ENCODE results near the gene ZMYM2. TPM values are rescaled to one million over a fixed set of nuclear protein-coding genes. Genes with fewer than 3 reads are reported as not detected.

ZMYM2 gene
- total and polyA plus RNA-seq, 10 of the 15 experiments (the other 5 are each of a cell fraction or from before 2014, with no cell fraction given) = 9.5 to 60.4 (median 34.6) TPM

DNA sequence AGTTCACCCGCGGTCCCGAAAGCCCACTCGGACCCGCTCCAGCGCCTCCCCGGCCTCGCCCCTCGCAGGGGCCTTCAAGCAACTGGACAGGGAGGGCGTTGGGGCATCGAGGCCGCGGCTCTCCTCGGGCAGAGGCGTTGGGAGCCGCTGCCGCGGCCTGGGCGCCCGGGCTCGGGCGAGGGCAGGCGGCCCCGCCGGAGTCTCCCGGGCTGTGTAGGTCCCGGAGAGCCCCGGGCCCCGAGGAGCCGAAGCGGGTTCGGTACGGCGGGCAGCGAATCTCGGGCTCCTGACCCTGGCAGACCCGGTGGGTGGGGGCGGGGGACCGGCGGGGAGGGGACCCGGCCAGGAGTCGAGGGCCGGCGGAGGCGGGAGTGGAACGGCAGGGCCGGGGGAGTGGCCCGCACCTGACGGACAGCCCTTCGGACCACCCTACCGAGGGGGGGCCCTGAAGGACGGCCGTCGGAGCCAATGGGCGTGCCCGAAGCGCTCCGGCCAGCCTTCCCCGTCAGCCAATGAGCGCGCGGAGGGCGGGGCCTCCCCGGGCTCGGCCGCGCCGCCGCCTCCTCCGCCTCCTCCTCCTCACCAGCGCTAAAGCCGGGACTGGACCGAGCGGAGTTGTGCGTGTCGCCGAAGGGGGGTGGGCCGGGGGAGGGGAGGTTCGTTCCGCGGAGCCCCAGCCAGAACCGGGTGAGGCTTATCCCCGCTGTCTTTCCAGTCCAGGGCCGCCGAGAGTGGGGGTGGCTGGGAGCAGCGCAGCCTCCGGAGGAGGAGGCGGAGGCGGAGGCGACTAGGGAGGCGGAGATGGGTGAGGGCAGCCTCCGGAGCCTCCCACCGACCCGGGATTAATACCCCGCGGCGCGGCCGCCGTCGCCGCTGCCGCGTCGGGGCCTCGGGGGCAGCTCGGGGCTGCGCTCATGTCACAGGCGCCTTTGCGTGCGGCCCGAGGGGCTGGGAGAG is at the start of gene ZMYM2 (continued):
- TF ChIP-seq PRDM15 (CRISPR knock-in tag; IDR thresholded peaks at IDR 0.05) = no peak
- no peak for TF ChIP-seq ZNF207 (IDR thresholded peaks at IDR 0.05; ENCODE audit: borderline replicate concordance)
- peak; percentile 14; the same call in 1 of the 2 replicates for TF ChIP-seq NBN (IDR thresholded peaks at IDR 0.05)
- TF ChIP-seq PAX5 (IDR thresholded peaks at IDR 0.05; ENCODE audit: borderline replicate concordance, low read depth, low read length) = peak; percentile 29; the same call in 1 of the 2 replicates

DNA sequence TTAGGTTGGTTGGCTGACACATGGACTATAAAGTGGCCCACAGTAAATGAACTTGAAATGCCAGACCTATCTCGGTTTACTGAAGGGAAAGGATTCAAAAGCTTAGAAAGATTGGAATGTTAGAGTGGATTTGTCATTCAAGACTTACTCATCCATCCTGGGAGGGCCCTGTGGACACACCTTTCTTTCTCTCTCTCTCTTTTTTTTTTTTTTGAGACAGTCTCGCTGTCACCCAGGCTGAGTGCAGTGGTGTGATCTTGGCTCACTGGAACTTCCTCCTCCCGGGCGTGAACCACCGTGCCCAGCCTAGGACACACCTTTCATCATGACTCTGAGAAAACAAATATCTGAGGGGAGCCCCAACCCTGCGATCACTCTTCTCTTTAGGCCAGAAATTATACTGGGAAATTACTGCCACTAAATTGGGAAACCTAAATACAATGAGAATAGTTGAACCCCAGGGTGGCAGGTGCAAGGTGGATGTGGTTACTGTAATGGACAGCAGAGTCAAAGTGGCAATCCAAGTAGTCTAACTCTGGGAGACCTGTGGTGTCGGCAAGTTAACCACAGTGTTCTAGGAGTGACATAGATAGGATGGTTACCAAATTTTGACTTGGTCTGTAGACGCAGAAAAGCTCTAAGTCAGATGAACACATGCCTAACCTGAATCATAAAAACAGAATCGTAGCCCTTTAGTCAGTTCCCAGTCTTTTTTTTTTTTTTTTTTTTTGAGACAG is 48.0 kb upstream of the ZMYM2 start:
- in situ Hi-C loops (cut with MboI) (no loop called here), intact Hi-C loops (cut with micrococcal nuclease; ENCODE audit: unreplicated experiment) (no loop called here)
- no TSS peak for BruUV-seq (replicated peaks)
- no peak for DNase-seq (ENCODE audit: low read depth, low spot score)
- RAD21 ChIA-PET (ENCODE audit: unreplicated experiment) = no interaction called here
- WGBS (ENCODE audit: insufficient coverage, insufficient replicate concordance, low lambda C conversion rate, missing lambda C conversion rate) = 22% methylated on average over 9 of the region's 9 CpGs
- Histone ChIP-seq H2AFZ (ENCODE audit: control insufficient read depth, low read depth, low read length) (no peak overlapping the region), H3K4me2 (ENCODE audit: control insufficient read depth, insufficient read depth) (no peak overlapping the region), H3K9me3 (replicated peaks; ENCODE audit: control insufficient read depth, insufficient read depth, low read length) (no peaks in the 10 kb centered on the region), H3K9ac (ENCODE audit: control insufficient read depth, insufficient read depth, low read length) (no peak overlapping the region), H3K36me3 (ENCODE audit: control insufficient read depth in 2 of 2, insufficient read depth in 2 of 2, low read length in 1 of 2) (no peaks in the 10 kb centered on the region), H3K27ac (ENCODE audit: control insufficient read depth, insufficient read depth) (no peak overlapping the region), H3K79me2 (ENCODE audit: control insufficient read depth, insufficient read depth, low read length) (no peaks in the 10 kb centered on the region), H3K4me1 (ENCODE audit: control insufficient read depth, insufficient read depth, low read length) (no peaks in the 10 kb centered on the region), H3K4me3 (no peak overlapping the region), H3K27me3 (replicated peaks in 1 of 2; ENCODE audit: control insufficient read depth in 2 of 2, insufficient read depth in 2 of 2, low read length in 1 of 2) (no peaks in the 10 kb centered on the region), H4K20me1 (ENCODE audit: control insufficient read depth, insufficient read depth) (no peaks in the 10 kb centered on the region)
- SMC1A ChIA-PET (ENCODE audit: uncharacterized antibody, unreplicated experiment) = no interaction called here
- no peak for ATAC-seq
- no peak for FAIRE-seq
- POLR2A ChIA-PET = interaction anchor here (0.7 kb wide), 1 partner anchor 44 kb away, joined by 3 read pairs; no protein-coding TSS in a partner anchor
- CTCF ChIA-PET = no interaction called here
- TF ChIP-seq TARDBP (IDR thresholded peaks at IDR 0.05; ENCODE audit: borderline replicate concordance) (no peak), YY1 (IDR thresholded peaks at IDR 0.05; ENCODE audit: low read depth, low read length) (no peak), IRF4 (IDR thresholded peaks at IDR 0.05; ENCODE audit: low read depth, low read length) (no peak), IKZF1 (conservative IDR thresholded peaks at IDR 0.05) (no peak), ZBTB4 (CRISPR knock-in tag; IDR thresholded peaks at IDR 0.05) (no peak), CREM (IDR thresholded peaks at IDR 0.05; ENCODE audit: low read depth) (no peak), NFIC (IDR thresholded peaks at IDR 0.05; ENCODE audit: low read depth, low read length) (no peak), TCF12 (IDR thresholded peaks at IDR 0.05; ENCODE audit: low read depth, low read length) (no peak), POLR2A (IDR thresholded peaks at IDR 0.05; ENCODE audit: low read depth, low read length) (no peak)
- TF ChIP-seq, protein P1, sequence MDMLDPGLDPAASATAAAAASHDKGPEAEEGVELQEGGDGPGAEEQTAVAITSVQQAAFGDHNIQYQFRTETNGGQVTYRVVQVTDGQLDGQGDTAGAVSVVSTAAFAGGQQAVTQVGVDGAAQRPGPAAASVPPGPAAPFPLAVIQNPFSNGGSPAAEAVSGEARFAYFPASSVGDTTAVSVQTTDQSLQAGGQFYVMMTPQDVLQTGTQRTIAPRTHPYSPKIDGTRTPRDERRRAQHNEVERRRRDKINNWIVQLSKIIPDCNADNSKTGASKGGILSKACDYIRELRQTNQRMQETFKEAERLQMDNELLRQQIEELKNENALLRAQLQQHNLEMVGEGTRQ (IDR thresholded peaks at IDR 0.05; ENCODE audit: borderline replicate concordance, low read depth, low read length) = no peak
